CD4-positive, CD25-positive, alpha-beta regulatory T cell (primary cell): ENCODE results near the gene BBS2. TPM values are rescaled to one million over a fixed set of nuclear protein-coding genes. Genes with fewer than 3 reads are reported as not detected.

Source experiments
- ATAC-seq, 2 donors: fragments of 150-1000 bp; cut with Tn5 transposase; one replicate each; pipeline ENCODE4 v1.10.0; 2021; ENCODE audit warnings: low read depth in 2 of 2, moderate number of reproducible peaks in 2 of 2, moderate library complexity in 1 of 2
- DNase-seq, 3 donors: peaks; one replicate each; pipeline versions ENCODE4 v3.0.0 to v3.0.0-alpha.2; 2012 to 2022; ENCODE audit warnings: mixed read lengths in 1 of 3
- H3K27ac ChIP-seq: one replicate; pipeline ENCODE4 v1.7.0; 2013; ENCODE audit warnings: mild to moderate bottlenecking, low read length; ENCODE audit not compliant: insufficient read depth, poor library complexity, severe bottlenecking
- H3K27me3 ChIP-seq: one replicate; pipeline ENCODE4 v1.7.0; 2013; ENCODE audit warnings: low read length; ENCODE audit not compliant: control insufficient read depth, insufficient read depth
- H3K36me3 ChIP-seq: one replicate; pipeline ENCODE4 v1.7.0; 2013; ENCODE audit warnings: mild to moderate bottlenecking, low read length, moderate library complexity; ENCODE audit not compliant: control insufficient read depth, insufficient read depth
- H3K4me1 ChIP-seq: 2 replicates; pipeline ENCODE4 v1.7.0; 2013; ENCODE audit warnings: mild to moderate bottlenecking, low read length; ENCODE audit not compliant: insufficient read depth, control insufficient read depth, poor library complexity, severe bottlenecking
- H3K4me3 ChIP-seq: one replicate; pipeline ENCODE4 v1.7.0; 2013; ENCODE audit warnings: low read depth, mild to moderate bottlenecking, low read length, moderate library complexity
- H3K9me3 ChIP-seq, 2 experiments: 1 replicate in 1 of 2; 2 replicates in 1 of 2; pipeline ENCODE4 v1.7.0; 2013; ENCODE audit warnings: low read length in 2 of 2, mild to moderate bottlenecking in 1 of 2, moderate library complexity in 1 of 2; ENCODE audit not compliant: control insufficient read depth in 2 of 2
- H3K27ac Mint-ChIP-seq, 3 donors: one replicate each; pipeline ENCODE4 v1.8.0; 2020 to 2022; ENCODE audit warnings: mild to moderate bottlenecking in 3 of 3, mixed read lengths in 3 of 3, moderate library complexity in 2 of 3
- H3K27me3 Mint-ChIP-seq: one replicate; pipeline ENCODE4 v1.8.0; 2022; ENCODE audit warnings: mild to moderate bottlenecking, mixed read lengths
- H3K36me3 Mint-ChIP-seq: one replicate; pipeline ENCODE4 v1.8.0; 2020; ENCODE audit warnings: mixed read lengths
- H3K4me1 Mint-ChIP-seq, 4 donors: one replicate each; pipeline ENCODE4 v1.8.0; 2020 to 2022; ENCODE audit warnings: mixed read lengths in 4 of 4, mild to moderate bottlenecking in 1 of 4
- H3K4me3 Mint-ChIP-seq, 4 donors: one replicate each; pipeline ENCODE4 v1.8.0; 2020 to 2022; ENCODE audit warnings: mild to moderate bottlenecking in 4 of 4, mixed read lengths in 4 of 4, moderate library complexity in 3 of 4
- H3K9me3 Mint-ChIP-seq, 7 donors: one replicate each; pipeline ENCODE4 v1.8.0; 2020 to 2022; ENCODE audit warnings: mixed read lengths in 7 of 7, mild to moderate bottlenecking in 3 of 7, moderate library complexity in 2 of 7
- polyA plus RNA-seq, 4 donors: library from polyadenylated mRNA; unstranded; fragments of 300-500 nt; fragmentation: Illumina TruSeq; gene quantifications; one replicate each; pipeline ENCODE4 v1.2.3, GENCODE V29; 2021
- total RNA-seq: library from RNA; stranded (reverse); gene quantifications from one replicate; pipeline ENCODE4 v1.2.3, GENCODE V29; 2022

The BBS2 gene
- total and polyA plus RNA-seq, 5 donors from 2014 or later, result 24.8 to 46.5 (median 37.0) TPM

DNA sequence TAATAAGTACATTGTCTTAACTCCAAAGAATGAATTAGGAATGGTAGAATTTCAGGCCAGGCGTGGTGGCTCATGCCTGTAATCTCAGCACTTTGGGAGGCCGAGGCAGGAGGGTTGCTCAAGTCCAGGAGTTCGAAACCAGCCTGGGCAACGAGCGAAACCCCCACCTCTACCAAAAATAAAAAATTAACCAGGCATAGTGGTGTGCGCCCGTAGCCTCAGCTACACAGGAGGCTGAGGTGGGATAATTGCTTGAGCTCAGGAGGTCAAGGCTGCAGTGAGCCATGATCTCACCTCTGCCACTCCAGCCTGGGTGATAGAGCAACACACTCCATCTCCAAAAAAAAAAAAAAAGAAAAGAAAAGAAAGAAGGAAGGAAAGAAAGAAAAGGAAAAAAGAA is 18.5 kb upstream of the BBS2 start:
- H3K36me3 Mint-ChIP-seq, result no peaks in the 10 kb centered on the region
- no peak for ATAC-seq

DNA sequence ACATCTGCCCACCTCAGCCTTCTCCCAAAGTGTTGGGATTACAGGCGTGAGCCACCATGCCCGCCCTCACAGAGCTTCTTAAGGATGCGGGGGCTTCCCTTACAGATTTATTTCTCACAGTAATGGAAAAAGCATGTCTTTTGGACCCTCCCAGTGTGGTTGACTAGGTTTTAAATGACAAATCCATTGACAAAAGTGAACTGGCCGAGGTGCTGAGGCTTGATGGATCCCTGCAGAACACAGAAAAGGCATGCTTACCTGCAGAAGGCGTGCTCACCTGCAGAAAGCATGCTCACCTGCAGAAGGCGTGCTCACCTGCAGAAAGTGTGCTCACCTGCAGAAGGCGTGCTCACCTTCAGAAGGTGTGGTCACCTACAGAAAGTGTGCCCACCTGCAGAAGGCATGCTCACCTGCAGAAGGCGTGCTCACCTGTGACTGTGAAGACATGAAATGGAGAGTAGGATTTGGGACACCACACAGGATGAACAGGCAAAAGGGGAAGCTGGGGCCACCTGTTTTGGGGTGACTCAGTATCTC is 15.1 kb upstream of the BBS2 start:
- H3K4me1 ChIP-seq, result no peaks in the 10 kb centered on the region
- no peak for ATAC-seq
- H3K4me1 Mint-ChIP-seq, result no peaks in the 10 kb centered on the region
- H3K27ac ChIP-seq, result no peak overlapping the region
- DNase-seq, result no peak
- H3K9me3 ChIP-seq, result no peaks in the 10 kb centered on the region
- H3K27me3 ChIP-seq, result peaks cover 10% of the 10 kb centered on the region
- H3K4me3 ChIP-seq, result no peak overlapping the region
- no peaks in the 10 kb centered on the region for H3K36me3 Mint-ChIP-seq
- no peaks in the 10 kb centered on the region for H3K36me3 ChIP-seq
- peaks cover 0 to 1% (median 0%) of the 10 kb centered on the region in 7 donors for H3K9me3 Mint-ChIP-seq
- no peak overlapping the region for H3K4me3 Mint-ChIP-seq
- H3K27ac Mint-ChIP-seq, result no peak overlapping the region
- H3K27me3 Mint-ChIP-seq, result peaks cover 50% of the 10 kb centered on the region

More for the DNA sequence above, 18.5 kb upstream of the BBS2 start:
- DNase-seq, result no peak
- Histone ChIP-seq H3K4me3 (no peak overlapping the region), H3K9me3 (no peaks in the 10 kb centered on the region), H3K36me3 (no peaks in the 10 kb centered on the region), H3K27me3 (peaks cover 7% of the 10 kb centered on the region), H3K4me1 (no peaks in the 10 kb centered on the region), H3K27ac (no peak overlapping the region)
- peaks cover 0 to 3% (median 0%) of the 10 kb centered on the region in 7 donors for H3K9me3 Mint-ChIP-seq
- no peak overlapping the region for H3K27ac Mint-ChIP-seq
- H3K4me3 Mint-ChIP-seq, result no peak overlapping the region
- peaks cover 55% of the 10 kb centered on the region for H3K27me3 Mint-ChIP-seq
- H3K4me1 Mint-ChIP-seq, result no peaks in the 10 kb centered on the region

DNA sequence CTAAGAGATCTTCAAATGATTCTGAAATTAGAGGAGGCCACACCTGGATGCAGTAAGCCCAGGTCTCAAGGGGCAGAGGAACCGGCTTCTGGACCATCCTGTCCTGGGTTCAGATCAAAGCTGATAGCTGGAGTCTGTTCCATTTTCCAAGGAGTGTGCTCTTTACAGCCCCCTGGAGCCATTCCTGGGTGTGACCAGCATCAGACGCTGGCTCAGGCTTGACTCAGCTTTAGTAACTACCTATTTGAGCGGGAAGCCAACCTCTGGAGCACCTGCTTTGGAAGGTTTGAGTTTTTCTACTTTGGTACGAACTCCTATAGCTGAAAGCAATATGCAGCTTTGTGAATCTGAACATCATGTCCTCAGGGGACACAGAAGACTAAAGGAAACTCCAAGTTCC is 12.9 kb upstream of the BBS2 start:
- DNase-seq (no peak), ATAC-seq (no peak)
- no peaks in the 10 kb centered on the region for H3K4me1 Mint-ChIP-seq
- peaks cover 47% of the 10 kb centered on the region for H3K27me3 Mint-ChIP-seq
- no peak overlapping the region for H3K27ac ChIP-seq
- H3K27ac Mint-ChIP-seq, result no peak overlapping the region
- H3K36me3 Mint-ChIP-seq, result no peaks in the 10 kb centered on the region
- H3K27me3 ChIP-seq, result peaks cover 10% of the 10 kb centered on the region
- no peak overlapping the region for H3K4me3 ChIP-seq
- H3K36me3 ChIP-seq, result no peaks in the 10 kb centered on the region
- H3K9me3 Mint-ChIP-seq, result peaks cover 0 to 1% (median 0%) of the 10 kb centered on the region in 7 donors
- H3K4me1 ChIP-seq, result no peaks in the 10 kb centered on the region
- no peak overlapping the region for H3K4me3 Mint-ChIP-seq
- H3K9me3 ChIP-seq, result no peaks in the 10 kb centered on the region

DNA sequence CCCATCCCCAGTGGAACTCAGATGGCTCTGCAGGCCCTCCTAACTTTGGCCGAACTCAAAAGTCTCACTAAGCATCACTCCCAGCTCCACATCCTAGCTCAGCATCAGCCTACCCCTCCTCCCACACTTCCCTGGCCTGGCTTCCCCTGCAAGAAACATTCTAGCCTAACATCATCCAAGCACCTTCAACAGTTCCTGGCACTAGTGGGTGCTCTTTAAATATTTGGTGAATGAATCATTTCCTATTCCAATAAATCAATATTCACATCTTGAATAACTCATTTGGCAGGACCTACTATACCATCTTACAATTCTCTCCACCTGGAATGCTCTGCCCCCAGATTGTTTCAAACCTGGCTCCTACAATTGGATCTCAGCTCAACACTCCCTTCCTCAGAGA is 11.0 kb upstream of the BBS2 start:
- ATAC-seq (no peak), DNase-seq (no peak)
- H3K27ac Mint-ChIP-seq, result peak overlapping the region in 1 of 3 donors; percentile 7
- peaks cover 5% of the 10 kb centered on the region for H3K27me3 ChIP-seq
- no peaks in the 10 kb centered on the region for H3K36me3 Mint-ChIP-seq
- H3K9me3 ChIP-seq, result no peaks in the 10 kb centered on the region
- no peak overlapping the region for H3K27ac ChIP-seq
- H3K36me3 ChIP-seq, result no peaks in the 10 kb centered on the region
- H3K9me3 Mint-ChIP-seq, result peaks cover 0 to 1% (median 0%) of the 10 kb centered on the region in 7 donors
- H3K4me1 Mint-ChIP-seq, result no peaks in the 10 kb centered on the region
- H3K4me1 ChIP-seq, result no peaks in the 10 kb centered on the region
- no peak overlapping the region for H3K4me3 Mint-ChIP-seq
- no peak overlapping the region for H3K4me3 ChIP-seq
- H3K27me3 Mint-ChIP-seq, result peaks cover 42% of the 10 kb centered on the region

DNA sequence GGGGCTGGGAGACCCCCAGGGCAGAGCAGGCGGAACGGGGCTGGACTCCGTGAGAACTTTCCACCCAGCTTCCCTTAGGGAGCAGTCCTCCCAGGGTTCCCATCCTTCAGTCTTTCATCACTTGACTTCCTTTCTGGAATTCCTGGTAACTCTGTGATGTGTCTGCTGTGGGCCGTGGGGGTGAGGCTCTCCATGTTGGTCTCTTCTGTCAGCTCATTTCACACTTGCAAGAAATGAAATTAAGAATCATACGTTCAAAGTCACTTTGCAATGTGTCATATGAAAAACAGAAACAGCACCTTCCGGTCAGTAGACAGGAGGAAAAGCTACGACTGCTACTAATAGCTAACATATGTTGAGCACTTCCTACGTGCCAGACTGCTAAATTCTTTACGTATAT is 5.4 kb upstream of the BBS2 start:
- Mint-ChIP-seq H3K4me1 (peaks cover 5 to 6% (median 6%) of the 10 kb centered on the region in 4 donors), H3K4me3 (no peak overlapping the region), H3K36me3 (no peaks in the 10 kb centered on the region), H3K27me3 (peaks cover 12% of the 10 kb centered on the region), H3K9me3 (peaks cover 0 to 3% (median 0%) of the 10 kb centered on the region in 7 donors), H3K27ac (no peak overlapping the region)
- H3K27me3 ChIP-seq, result peaks cover 2% of the 10 kb centered on the region
- no peak overlapping the region for H3K27ac ChIP-seq
- no peaks in the 10 kb centered on the region for H3K9me3 ChIP-seq
- no peak overlapping the region for H3K4me3 ChIP-seq
- H3K36me3 ChIP-seq, result no peaks in the 10 kb centered on the region
- H3K4me1 ChIP-seq, result peaks cover 4% of the 10 kb centered on the region
- no peak for DNase-seq
- no peak for ATAC-seq

DNA sequence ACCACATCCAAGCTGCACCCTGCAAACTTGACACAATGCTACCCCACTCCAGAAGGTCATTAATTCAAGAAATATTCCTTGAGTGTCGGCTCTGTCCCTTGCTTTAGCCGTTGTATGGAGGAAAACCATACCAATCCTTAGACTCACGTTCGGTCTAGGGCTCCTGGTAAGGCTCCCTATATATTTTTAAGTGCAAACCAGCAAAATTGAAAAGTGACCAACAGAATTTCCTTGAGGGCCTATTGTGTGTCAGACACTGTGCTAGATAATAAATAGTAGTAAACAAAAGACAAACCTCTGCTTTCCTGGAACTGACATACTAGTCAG is 390 bp upstream of the BBS2 start:
- peak overlapping the region; percentile 87 to 90 (median 89) for H3K27ac Mint-ChIP-seq
- no peaks in the 10 kb centered on the region for H3K36me3 Mint-ChIP-seq
- Histone ChIP-seq H3K27me3 (no peaks in the 10 kb centered on the region), H3K36me3 (no peaks in the 10 kb centered on the region), H3K9me3 (no peaks in the 10 kb centered on the region), H3K4me1 (peaks cover 28% of the 10 kb centered on the region), H3K4me3 (peak overlapping the region; percentile 69), H3K27ac (peak overlapping the region; percentile 80)
- ATAC-seq (no peak), DNase-seq (no peak)
- peak overlapping the region; percentile 86 to 90 (median 88) for H3K4me3 Mint-ChIP-seq
- peaks cover 0 to 2% (median 0%) of the 10 kb centered on the region in 7 donors for H3K9me3 Mint-ChIP-seq
- H3K4me1 Mint-ChIP-seq, result peaks cover 9 to 47% (median 28%) of the 10 kb centered on the region in 4 donors
- no peaks in the 10 kb centered on the region for H3K27me3 Mint-ChIP-seq

DNA sequence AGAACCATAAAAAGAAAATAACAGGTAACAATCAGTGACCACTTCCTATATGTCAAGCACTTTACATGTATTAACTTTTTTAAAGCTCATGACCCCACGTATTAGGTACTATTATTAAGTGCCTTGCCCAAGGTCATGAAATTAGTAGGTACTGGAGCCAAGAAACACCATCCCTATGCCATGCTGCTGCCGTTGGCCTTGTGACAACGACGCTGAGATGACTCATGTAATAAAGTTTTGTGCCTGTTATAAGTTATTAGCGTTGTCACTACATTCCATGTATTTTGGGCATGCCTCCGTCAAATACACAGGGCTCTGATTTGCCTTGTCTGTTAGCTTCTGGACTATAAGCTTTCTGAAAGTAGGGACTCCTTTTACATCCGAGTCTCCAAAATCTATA is 1.4 kb downstream of the BBS2 start:
- Histone ChIP-seq H3K36me3 (no peaks in the 10 kb centered on the region), H3K27me3 (no peaks in the 10 kb centered on the region), H3K4me3 (peak overlapping the region; percentile 6), H3K9me3 (no peaks in the 10 kb centered on the region), H3K27ac (peak overlapping the region; percentile 31), H3K4me1 (peaks cover 28% of the 10 kb centered on the region)
- peaks cover 22 to 63% (median 42%) of the 10 kb centered on the region in 4 donors for H3K4me1 Mint-ChIP-seq
- peak overlapping the region; percentile 4 to 90 (median 88) for H3K4me3 Mint-ChIP-seq
- H3K36me3 Mint-ChIP-seq, result no peaks in the 10 kb centered on the region
- H3K27me3 Mint-ChIP-seq, result no peaks in the 10 kb centered on the region
- DNase-seq (no peak), ATAC-seq (no peak)
- H3K27ac Mint-ChIP-seq, result peak overlapping the region in 1 of 3 donors; percentile 91
- H3K9me3 Mint-ChIP-seq, result peaks cover 0 to 2% (median 0%) of the 10 kb centered on the region in 7 donors

DNA sequence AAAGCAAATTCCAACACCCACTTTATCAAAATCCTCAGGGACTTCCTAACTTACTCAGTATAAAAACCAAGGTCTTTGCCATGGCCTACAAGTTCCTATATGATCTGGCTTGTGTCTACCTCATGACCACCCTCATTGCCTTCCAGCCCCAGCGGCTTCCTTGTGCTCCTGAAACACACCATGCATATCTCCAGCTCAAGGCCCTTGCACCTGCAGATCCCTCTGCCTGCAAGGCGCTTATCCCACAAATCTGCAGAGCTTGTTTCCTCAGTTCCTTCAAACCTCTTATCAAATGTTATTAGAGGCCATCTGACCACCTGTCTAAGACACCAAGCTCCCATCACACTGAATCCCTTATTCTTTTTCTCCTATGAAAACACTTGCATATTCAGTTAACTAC is 2.6 kb downstream of the BBS2 start:
- DNase-seq, result no peak
- no peaks in the 10 kb centered on the region for H3K27me3 Mint-ChIP-seq
- Histone ChIP-seq H3K4me3 (peak overlapping the region; percentile 6), H3K27ac (no peak overlapping the region), H3K27me3 (no peaks in the 10 kb centered on the region), H3K36me3 (peaks cover 6% of the 10 kb centered on the region), H3K9me3 (no peaks in the 10 kb centered on the region), H3K4me1 (peaks cover 28% of the 10 kb centered on the region)
- H3K36me3 Mint-ChIP-seq, result peaks cover 7% of the 10 kb centered on the region
- H3K4me1 Mint-ChIP-seq, result peaks cover 24 to 72% (median 44%) of the 10 kb centered on the region in 4 donors
- peak overlapping the region in 2 of 3 donors; percentile 66 to 98 for H3K27ac Mint-ChIP-seq
- peaks cover 0 to 2% (median 0%) of the 10 kb centered on the region in 7 donors for H3K9me3 Mint-ChIP-seq
- H3K4me3 Mint-ChIP-seq, result peak overlapping the region; percentile 17 to 87 (median 54)
- ATAC-seq, result no peak
